Measurements from ENCODE around the gene ETV3L.
"Not testable (repeated sequence)": the region's sequence is repeated elsewhere in the genome, so short reads cannot be mapped to it uniquely, and the experiment has no call there.

ETV3L gene

DNA sequence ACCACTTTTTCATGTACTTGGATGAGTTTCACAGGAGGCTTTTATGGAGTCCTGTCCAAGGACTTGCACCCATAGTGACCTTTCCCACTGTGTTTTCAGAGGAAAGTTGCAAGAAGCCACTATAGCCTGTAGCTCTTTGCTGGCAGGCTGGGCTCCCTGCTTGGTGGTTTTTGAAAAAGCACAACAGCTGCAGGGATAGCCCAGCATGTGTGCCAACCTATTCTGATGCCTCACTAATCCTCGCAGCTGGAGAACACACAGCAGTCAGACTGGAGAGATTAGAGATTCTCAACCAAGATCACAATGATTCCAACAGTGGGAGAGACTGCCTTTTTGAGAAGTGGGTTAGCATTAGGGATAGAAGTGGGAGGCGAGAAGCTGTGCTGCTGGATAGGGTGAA lies 30.0 kb downstream of the ETV3L start:
- DNase-seq: no peak

DNA sequence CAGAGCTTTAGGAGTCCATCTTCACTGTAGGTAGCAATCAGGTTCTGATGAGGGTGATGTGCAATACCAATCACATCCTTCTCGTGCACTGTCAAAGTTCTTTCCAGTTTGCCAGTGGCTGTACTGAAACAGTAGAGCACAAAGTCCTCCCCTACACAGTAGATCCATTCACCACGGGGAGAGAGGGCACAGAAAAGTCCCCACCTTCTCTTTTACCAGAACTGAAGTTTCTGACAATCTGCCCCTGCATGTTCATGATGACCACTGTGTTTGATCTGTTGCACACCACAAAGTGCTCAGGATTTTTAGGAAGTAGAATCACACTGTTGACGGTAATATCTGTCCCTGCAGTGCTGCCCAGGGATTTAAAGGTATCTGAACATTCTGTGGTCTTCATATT lies 40.4 kb downstream of the ETV3L start:
- not testable (repeated sequence) for DNase-seq

DNA sequence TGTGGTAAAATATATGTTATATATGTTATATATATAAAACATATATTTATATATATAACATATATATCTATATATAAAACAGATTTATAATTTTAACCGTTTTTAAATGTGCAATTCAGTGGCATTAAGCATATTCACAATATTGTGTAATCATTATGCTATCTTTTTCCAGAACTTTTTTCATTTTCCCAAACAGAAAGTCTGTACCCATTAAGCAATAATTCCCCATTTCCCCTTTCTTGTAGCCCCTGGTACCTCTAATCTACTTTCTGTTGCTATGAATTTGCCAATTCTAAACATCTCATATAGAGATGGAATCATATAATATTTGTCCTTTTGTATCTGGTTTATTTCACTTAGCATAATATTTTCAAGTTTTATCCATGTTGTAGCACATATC lies 43.3 kb downstream of the ETV3L start:
- no peak for DNase-seq

DNA sequence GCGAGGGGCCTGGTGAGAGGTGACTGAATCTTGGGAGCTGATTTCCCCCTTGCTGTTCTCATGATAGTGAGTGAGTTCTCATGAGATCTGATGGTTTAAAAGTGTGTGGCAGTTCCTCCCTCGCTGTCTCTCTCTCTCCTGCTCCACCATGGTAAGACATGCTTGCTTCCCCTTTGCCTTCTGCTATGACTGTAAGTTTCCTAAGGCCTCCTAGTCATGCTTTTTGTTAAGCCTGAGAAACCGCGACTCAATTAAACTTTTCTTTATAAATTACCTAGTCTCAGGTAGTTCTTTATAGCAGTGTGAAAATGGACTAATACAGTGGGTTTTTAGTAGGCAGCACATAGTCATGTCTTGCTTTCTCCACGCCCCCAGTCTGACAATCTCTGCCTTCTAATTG lies 43.9 kb downstream of the ETV3L start:
- not testable (repeated sequence) for DNase-seq

DNA sequence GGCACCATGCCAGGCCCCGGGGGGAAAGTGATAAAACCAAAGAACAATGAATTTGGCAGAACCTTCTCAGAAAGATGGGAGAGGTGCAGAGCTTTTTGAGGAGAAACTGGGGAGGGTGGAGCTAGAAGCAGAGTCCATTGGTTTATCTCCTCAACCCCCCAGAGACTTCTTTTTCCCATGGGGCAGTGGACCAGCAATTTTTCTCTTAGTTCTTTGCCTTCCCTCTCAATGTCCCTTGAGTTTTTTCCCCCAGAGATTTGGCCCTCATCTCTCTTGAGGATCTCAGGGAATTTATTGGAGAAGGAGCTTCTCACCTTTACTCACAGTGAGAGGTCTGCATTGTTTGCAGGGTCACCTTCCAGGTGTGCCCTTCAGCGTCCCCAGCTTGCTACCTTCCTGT lies 48.8 kb downstream of the ETV3L start:
- no peak for DNase-seq

DNA sequence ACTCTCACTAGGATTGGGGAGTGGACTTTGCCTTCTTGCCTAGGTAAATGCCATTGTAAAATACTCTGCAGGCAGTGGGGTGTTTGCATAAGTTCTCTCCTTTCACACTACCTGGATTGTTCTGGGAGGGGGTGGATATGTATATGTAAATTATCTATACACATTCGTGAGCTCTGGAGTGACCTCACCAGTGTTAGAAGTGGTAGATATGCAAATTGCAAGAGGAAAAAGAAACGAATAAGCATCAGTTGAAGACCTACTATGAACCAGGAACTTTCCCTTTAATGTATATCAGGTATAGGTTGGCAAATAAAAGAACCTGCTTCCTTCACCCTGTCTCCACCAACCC lies 52.6 kb downstream of the ETV3L start:
- DNase-seq: no peak

DNA sequence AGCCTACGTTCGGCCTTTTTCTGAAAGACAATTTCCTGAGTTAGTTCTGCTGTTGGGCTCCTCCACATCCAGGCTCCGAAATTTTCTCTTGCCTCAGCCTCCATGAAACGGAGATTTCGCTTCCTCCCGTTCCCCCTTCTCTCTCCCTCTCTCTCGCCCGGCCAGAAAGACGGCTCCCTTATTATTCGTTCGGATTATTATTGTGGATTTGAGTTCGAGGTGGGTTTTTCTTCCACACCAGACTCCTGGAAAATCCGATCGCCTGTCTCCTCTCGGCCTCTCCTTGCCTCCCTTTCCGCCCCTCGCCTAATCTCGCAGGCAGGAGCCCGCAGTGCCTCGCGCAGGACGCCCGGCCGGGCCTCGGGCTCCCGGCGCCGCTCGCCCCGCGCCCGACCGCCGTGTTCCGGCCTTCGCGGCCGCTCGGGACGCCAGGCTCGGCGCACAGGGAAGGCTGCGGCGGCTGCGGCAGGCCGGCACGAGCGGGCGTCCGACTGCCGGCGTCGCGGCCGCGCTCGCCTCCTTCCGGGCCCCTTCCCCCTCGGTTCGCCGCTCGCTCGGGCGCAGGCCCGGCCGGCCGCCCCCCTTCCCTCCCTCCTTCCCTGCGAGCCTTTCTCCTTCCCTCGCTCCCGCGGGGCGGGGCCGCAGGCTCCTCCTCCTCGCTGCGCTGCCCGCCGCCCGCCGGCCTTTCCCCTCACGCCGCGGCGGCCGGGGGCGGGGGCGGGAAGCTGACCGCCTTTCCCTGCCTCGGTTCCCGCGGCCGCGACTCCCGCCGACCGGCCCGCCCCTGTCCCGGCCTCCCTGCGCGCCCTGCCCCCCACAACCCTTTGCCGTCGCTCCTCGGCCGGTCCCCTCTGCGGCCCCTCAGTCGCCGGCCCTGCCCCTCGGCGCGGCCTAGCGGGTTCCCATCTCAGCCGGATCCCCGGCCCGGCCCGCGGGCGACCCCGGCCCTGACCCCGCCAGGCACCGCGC lies 54.1 kb downstream of the ETV3L start, which contains the start of gene ARHGEF11:
Gene ARHGEF11 (minus strand): TSS at position 493 of the 969 bp plus-strand sequence. CDS start 1,412 bp downstream, outside the sequence.
- no peak for DNase-seq

DNA sequence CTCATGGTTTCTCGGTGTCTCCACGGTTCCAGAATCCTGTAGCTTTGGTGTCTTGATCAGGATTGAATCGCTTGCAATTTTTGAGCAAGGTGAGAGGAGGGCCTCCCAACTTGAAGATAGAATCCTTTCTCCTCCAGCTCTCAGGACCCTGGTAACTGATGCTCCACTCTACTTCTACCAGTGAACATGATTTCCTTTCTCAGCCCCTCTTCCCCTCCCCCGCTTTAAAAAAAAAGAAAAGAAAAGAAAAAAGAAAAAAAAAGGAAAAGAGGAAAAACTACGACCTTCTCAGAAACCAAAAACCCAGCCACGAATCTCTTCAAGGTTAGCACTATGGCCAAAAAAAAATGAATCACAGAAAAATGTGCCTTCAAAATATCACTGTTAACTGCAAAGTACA lies 55.3 kb downstream of the ETV3L start:
- DNase-seq: no peak

DNA sequence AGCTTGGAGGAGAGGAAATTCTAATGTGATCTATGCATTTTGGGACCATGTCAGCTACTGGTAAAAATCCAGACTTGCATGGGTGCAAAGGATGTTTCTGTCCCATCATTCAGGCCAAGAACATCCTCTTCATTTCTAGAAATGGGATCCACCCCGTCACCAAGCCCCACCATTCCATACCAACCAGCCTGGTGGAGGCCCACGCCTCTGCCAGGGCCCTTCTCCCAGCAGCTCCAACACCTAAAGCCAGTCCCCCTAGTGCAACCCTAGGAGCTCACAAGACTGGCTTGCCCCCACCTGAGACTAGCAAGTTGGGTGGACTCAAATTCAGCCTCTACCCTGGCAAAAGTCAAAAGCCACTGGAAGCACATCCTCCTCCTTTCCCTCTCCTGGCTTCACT lies 55.9 kb downstream of the ETV3L start:
- DNase-seq: no peak

DNA sequence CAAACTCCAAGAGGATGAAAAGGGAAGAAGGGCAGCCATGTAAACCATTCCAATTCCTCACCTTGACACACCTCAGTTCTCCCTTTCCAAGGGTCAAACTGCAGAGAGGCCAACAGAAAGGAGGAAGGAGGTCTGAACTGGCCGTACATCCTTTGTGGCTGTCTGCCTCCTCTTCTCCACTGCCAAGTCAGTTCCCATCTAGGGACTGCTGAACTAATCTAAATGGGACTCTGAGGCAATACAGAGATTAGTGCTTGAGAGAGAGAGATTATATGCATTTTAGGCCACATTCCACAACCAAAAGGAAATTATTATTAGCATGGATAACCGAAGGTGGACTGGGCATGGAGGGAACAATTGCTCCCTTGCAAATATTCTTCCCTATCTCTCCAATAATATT lies 56.8 kb downstream of the ETV3L start:
- no peak for DNase-seq
